Frontal cortex (tissue), 4 donors: ENCODE data around the gene SH3RF2. TPM values are rescaled to one million over a fixed set of nuclear protein-coding genes. Genes with fewer than 3 reads are reported as not detected.
A peak's percentile ranks its signal among the peaks of the same experiment; 100 is the strongest.

Experiments
- DNase-seq, 2 donors: peaks; one replicate each; pipeline ENCODE4 v3.0.0; 2012; ENCODE audit warnings: low spot score in 2 of 2
- FAIRE-seq: peaks from 2 replicates; lab custom pipeline; 2012; peaks lifted over from hg19 to GRCh38; lab: Jason Lieb, UNC
- total RNA-seq: library from RNA; depleted of rRNA; stranded (reverse); fragments of >200 nt; gene quantifications from one replicate; pipeline ENCODE4 v1.2.3, GENCODE V29; 2014
- donor health status: control.
- donor health status: control.
- donor health status: control.

SH3RF2 gene
- total RNA-seq, 1 donor from 2014 or later: under 0.01 TPM

DNA sequence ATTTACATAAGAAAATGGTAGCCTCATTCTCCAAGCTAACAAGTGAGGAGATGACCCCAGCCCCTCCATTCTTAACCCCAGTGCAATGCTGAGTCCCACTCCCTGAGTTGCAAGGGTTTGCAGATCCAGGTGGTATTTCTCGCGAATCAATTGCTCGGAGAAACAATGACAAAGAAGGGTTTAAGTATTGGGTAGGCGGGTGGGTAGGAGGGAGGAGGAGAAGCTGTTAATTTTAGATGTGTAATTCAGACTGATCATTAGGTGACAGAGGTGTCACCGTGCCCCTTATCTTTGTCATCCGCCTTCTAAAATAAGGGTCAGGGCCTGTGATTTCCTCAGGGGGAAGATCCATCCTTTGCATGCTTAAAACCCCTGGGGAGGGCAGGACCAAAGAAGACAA lies 17.0 kb upstream of the SH3RF2 start:
- no peak for DNase-seq
- no peak for FAIRE-seq

- DNase-seq (no peak), FAIRE-seq (no peak)
Measured at GRCh38 chr5:145920542-145921210, 15.7 kb upstream of the SH3RF2 start.

DNA sequence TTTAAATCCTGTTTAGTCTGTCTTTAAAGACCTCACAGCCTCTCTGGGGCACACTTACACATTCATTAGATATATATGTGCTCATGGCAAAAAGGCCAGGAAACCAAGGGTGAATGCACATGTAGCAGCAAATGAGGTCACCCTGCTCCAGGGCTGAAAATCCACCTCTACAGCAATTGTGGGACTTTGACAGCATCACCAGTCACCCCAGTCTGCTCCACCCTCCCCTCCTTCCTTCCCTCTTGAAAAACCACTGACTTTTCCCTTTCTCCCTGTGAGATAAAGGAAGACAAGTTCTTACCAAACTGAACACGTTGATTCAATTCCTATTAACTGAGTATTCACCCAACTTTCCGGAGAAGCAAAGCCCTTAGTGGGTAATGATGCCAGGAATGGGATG lies 15.2 kb upstream of the SH3RF2 start:
- no peak for DNase-seq
- FAIRE-seq: no peak

GRCh38 chr5:145922059-145922458 lies 14.3 kb upstream of the SH3RF2 start:
- DNase-seq (no peak), FAIRE-seq (no peak)

GRCh38 chr5:145923405-145923804 lies 13.0 kb upstream of the SH3RF2 start:
- no peak for FAIRE-seq
- no peak for DNase-seq

GRCh38 chr5:145924849-145925248 lies 11.5 kb upstream of the SH3RF2 start:
- DNase-seq: no peak
- FAIRE-seq: no peak

- DNase-seq (no peak), FAIRE-seq (no peak)
Measured at GRCh38 chr5:145925353-145925752, 11.0 kb upstream of the SH3RF2 start.

- DNase-seq (no peak), FAIRE-seq (no peak)
Measured at GRCh38 chr5:145925803-145926202, 10.6 kb upstream of the SH3RF2 start.

DNA sequence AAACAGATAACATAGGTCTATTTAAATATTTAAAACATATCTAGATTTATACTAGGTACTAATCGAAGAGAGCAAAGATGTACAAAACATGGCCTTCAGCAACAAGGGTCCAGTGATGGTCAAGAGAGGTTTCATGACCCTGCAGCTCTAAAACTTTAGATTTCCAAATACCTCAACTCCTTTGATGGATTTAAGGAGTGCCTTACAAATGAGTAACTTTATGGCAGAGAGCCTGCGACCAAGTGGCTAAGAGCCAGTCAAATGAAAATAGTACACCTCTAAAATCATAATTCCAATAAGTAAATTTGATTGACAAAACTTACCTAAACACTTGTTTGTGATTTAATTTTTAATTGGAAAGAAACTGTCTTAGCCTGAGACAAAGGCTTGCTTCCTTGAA lies 4.7 kb upstream of the SH3RF2 start:
- DNase-seq: no peak
- FAIRE-seq: no peak

GRCh38 chr5:145934276-145934675 lies 2.1 kb upstream of the SH3RF2 start:
- FAIRE-seq: no peak
- no peak for DNase-seq

DNA sequence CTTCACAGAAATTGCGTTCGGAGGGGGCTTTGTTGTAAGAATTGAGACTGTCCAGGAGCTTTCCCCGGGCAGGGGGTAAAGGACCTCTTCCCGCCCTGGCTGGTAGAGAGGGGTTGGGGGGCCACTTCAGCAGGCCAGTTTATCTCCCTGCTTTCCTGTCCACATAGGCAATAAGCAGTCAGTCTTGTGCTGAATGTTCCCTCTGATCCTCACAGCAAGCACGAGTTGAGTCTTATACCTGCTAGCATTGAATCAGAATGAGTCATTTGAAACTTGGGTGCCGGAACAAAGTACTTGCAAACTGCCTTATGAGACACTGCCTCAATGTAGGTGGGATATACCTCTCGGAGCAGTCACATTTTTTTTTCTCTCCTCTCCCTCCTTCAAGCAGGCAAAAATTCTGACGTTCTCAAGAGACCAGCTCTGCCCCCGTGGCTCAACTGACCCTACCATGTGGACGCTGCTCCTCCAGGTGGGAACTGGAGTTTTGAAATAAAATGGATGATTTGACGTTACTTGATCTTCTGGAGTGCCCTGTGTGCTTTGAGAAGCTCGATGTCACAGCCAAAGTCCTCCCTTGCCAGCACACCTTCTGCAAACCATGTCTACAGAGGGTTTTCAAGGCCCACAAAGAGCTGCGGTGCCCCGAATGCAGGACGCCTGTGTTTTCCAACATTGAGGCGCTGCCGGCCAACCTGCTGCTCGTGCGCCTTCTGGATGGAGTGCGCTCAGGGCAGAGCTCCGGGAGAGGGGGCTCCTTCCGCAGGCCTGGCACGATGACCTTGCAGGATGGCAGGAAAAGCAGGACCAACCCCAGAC lies 1.3 kb downstream of the SH3RF2 start:
- DNase-seq (peak in 1 of 2 donors; percentile 19), FAIRE-seq (no peak)

DNA sequence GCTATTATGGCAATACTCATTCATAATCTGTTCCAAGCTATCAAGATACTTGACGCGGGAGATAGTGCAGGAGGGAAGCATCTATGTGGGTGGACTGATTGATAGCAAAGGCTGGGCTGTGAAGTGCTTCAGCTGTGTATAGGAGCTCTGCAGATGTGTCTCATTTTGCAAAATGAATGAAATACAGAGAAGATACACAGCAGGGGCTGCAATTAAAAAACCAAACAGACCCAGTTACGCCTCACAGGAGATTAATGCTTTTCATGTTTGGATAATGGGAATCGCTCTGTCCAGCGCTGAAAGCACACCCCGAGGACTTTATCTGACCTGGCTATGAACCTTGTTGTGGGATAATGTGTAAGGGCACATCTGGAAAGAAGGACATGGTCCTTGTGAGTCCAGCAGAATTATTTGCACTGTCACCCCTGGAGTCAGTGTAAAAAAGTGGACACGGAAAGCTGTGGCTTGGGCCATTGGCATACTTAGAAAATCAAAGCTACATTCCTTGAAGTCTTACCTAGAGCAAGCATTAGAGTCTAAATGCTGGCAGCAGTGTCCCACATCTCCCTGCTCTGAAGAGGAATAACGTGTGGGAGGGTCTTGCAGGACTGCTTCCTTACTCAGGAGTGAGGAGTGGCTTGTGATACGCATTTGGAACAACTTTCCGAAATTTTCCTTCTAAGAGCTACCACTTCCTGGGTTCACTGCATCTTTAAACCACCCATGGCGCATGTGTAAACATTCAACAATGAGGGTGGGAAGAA lies 2.6 kb downstream of the SH3RF2 start:
- no peak for DNase-seq
- no peak for FAIRE-seq

- DNase-seq (no peak), FAIRE-seq (no peak)
Measured at GRCh38 chr5:145939540-145940065, 3.2 kb downstream of the SH3RF2 start.

DNA sequence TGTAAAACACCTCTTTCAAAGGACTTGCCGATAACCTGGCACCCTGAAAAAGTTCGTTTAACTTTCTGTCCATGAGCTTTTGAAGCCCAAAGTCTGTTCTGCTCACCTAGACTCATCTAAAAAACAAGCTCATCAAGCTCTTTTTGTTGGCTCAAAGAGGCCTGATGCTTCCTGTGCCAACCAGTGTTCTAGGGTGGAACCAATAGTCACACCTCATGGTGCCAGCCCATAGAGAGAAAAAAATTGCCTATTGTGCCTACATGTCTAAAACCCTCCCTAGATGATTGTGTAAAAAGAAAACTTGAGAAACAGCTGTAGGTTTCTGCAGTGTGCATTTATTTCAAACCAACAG lies 4.7 kb downstream of the SH3RF2 start:
- DNase-seq: no peak

DNA sequence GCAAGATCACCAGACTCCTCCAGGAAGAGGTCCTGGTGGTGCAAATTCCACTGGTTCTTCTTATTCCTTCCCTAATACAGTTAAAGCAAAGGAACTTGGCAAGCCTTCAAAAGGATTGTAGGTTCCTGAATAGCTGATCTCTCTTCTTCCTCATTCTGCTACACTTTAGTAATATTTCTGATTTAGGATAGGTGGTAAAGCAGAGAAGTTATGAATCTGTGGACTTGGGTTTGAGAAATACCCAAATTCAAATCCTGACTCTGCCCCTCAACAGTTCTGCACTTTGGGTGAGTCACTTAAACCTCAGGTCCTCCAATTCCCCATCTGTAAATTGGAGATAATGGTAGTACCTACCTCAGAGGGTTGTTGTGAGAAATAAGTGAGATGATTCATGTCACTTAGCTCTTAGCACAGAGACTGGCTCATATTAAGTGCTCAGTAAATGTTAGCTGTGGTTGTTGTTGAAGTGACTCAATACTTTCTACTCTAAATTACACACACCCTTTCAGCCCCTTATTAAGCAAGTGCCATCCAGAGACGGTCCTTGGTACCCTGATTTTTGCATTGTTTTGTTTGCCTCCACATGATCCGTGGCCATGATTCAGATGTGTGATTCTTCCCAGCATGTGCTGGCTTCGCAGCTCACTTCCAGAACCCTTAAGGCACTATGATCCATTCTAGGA lies 5.2 kb downstream of the SH3RF2 start:
- no peak for FAIRE-seq
- no peak for DNase-seq

More for the DNA sequence above, 4.7 kb downstream of the SH3RF2 start:
- no peak for FAIRE-seq

DNA sequence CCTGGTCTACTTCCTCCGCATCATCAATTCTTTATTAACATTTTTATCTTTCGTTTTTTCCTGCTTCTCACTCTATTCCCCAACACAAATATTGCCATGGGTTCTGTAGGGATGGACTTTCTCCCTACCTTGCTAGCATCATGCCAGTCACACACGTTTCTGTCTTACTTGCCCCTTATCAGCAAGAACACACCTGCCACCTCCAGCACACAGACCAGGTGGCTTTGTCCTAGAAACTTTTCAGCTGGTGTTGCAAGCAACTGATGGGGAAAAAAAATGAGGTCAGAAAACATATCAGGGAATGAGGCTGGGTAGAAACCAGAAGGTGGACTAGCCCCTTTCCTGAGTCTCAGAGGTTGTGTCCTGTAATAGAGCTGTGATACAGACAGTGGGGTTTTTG lies 5.8 kb downstream of the SH3RF2 start:
- DNase-seq (no peak), FAIRE-seq (no peak)

DNA sequence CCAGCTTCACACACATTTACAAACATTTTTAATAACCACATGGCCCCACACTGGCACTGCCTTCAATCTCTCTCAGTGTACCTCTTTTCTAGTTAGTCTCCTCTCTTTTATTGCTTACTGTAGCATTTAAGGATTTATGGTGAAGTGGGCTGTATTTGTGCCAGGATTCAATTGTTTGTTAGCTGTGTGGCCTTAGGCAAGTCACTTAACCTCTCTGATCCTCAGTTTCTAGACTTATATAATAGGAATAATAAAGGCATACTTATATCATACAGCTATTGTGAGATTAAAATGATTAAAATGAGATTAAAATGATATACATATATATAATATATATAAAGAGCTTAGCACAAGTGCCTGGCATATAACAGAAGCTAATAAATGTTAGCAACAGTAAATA lies 6.4 kb downstream of the SH3RF2 start:
- DNase-seq (no peak), FAIRE-seq (no peak)

DNA sequence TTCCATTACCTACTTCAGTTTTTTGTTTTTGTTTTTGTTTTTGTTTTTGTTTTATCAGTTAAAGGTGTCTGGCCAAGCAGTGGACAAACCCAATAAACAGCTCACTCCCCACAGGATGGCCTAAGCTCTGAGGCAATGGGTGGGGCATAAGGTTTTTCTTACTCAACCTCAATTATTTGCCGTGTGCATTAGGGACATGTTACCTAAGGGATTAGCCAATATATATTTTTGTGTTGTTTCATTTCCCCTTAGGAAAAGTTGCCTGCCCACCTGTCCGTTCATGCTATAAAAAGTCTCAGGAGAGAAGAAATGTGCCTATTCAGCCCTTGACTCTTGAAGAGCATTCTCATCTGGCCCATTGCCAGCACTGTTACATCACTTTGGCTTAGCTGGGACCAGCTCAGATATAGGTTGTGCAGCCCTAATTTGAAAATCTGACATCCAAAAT lies 7.3 kb downstream of the SH3RF2 start:
- FAIRE-seq (no peak), DNase-seq (no peak)

DNA sequence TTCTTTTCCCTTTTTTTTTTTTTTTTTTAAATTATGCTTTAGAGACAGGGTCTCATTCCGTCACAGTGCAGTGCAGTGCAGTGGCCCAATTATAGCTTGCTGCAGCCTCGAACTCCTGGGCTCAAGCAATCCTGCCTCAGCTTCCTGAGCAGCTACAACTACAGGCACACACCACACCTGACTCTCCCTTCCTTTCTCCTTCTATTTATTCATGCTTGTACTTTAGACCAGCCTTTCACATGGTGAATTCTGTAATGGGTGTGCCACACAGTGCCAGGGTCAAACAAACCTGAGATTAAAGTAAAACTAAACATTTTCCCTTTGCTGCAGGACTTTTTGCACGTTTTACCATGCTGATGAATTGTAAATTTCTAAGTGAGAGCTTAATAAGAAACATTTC lies 8.0 kb downstream of the SH3RF2 start:
- DNase-seq (no peak), FAIRE-seq (no peak)

GRCh38 chr5:145945620-145946111 lies 9.3 kb downstream of the SH3RF2 start:
- DNase-seq (no peak), FAIRE-seq (no peak)
